ENCODE data around the gene NGLY1.

GRCh38 chr3:25785826-25786225 is 2.6 kb upstream of the NGLY1 start:
- TF ChIP-seq EZH2 (IDR thresholded peaks at IDR 0.05; ENCODE audit: low read length, missing control alignments) (no peak), CTCF (conservative IDR thresholded peaks at IDR 0.05 in 1 of 2, IDR thresholded peaks at IDR 0.05 in 1 of 2; ENCODE audit: low read depth in 1 of 2, low read length in 2 of 2) (no peak)

Measured in fibroblast of lung (primary cell).